Measurements from ENCODE around the gene FOXP1. TPM values are rescaled to one million over a fixed set of nuclear protein-coding genes. Genes with fewer than 3 reads are reported as not detected.

The FOXP1 gene
- polyA plus RNA-seq, 5 donors: 88.9 to 130 (median 123) TPM

DNA sequence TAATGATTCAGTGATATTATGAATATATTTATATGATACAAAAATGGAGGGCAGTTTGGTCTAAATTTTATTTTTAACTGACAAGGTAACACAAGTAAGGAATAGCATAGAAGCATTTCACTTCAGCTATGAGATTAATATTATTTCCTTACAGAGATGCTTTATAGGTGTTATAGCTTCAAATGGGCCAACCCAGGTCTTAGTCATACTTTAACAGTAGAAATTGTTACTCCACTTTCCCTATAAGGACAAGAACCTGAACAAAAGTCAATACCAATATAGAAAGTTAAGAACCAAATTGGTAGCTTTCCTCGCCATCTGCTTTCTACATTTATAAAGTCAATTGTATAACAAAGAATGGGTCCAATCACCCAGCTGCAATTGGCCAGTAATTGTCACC is 570.6 kb downstream of the FOXP1 start:
- DNase-seq: no peak

DNA sequence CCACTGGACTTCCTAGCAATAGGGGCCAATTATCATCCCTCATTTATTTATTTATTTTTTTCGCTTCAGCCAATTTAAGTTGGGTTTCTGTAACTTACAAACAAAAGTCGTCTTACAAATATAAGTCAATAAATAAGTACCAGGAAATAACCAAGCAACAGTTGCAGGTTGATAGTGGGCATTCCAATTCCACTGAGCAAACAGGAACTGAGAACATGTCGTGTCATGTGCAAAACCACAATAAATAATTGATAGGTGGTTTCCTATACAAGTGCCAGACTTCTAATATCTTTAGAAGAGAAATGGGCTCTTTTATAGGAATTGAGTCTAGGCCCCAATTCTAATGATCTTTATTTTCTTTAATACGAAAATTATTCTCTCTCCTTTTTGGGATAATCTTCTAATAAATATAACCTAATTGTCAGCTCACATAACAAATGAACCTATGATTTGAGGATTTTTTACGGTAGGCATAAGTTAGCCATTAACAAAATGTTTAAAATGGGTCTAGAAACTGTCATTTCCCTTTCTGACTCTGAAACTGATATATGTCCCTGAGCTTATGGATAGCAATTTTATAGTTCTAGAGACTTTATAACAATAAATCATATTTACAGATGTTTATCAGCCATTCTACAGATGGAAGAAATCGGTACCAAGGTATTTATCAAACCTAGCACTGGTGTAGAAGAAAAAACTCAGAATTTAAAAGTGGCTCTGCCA is 571.8 kb downstream of the FOXP1 start:
- no peak for DNase-seq

DNA sequence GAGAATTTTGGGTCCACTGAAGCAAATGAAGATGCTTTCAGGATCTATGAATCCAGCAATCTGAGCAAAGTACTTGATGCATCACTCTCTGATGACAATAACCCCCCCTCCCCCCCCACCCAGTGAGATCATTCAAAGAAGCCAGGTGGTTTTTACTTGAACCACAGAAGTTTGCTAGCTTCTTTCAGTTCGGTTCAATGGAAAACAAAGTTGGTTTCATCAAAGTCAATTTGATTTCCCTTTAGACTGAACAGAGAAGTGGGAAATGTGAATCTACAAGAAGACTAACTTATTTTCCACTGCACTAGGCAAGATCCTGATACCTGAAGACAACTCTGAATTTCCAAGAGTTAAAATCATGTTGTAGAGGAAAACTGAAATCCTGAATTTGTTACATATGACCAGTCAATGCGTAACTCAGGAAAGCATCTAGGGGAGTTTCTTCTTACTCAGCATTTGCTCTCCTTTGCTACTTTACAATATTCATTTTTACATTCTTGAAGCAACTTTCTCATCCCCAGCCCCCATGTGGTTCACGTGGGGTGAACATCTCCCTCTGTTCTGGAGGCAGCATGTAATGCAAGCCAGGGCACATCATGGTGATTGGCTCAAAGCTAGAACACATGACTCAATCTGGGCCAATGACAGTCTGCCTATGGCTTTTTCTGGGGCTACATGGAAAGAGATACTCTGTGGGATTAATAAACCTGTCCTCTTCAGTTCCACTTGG is 572.6 kb downstream of the FOXP1 start:
- no peak for DNase-seq

DNA sequence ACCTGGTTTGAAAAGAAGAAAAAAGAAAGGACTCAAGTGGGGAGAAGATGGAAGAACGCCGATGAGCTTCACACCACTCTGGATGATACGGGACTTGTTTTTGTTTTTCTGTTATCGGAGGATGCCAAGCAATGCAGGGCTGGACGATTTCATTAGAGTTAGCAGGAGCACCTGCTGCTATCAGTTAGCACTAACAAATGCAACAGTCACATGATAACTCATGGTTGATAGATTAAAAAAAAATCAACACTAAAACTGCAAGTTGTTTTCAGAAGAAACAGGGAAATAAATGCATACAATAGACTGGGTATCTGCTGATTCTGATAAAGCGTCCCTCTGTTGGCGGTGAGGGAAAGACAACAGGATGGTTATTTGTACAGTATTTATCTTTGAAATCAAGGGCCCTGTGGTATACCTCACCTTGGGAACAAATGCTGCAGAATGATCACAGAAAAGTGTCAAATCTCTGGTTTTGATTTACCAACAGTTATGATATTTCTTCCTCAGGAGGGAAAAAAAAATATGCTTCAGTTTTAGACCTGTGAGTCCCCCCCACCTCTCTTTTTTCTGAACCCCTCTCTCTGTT is 575.1 kb downstream of the FOXP1 start:
- DNase-seq: no peak

DNA sequence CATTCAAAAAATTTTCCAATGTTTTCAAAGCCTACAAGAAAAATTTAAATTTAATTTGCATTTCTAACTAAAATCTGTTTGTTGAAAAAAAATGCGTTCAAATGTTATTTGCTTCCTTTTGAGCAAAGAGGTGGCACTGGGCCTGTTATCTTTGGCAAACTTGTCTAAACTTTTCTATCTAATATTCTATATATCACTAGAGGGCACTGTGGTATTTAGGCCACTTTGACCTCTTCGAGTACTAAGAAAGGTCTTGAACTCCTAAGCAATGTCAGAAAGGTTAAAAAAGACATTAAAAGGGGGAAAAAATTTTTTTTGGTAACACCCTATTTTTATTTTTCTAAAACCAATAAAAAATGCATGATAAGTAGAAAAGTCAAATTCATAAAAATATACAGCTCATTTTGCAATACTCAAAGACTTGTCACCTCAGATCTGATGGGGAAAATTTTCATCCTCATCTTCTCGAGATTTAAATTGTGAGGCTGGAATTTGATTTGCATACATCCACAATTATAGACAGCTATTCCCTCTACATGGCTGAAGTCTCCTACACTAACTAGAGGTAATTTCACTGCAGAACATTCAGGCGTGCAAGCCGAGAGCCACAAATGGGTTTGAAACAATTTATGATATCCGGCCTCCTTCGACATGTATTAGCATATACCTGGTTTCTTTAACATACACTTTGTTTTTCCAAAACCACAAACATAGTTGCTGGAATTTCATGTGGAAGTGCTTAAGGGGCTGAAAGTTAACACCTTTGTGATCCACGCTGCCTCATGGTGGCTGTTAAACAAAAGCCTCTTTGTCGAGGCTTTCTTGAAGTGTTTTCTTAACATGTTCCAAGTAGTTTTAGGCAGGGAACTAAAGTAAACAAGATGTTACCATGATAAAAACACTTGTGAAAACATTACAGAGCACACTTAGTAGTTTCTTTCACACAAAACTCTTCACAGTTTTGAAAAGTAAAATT is 576.4 kb downstream of the FOXP1 start:
- peak in 1 of 2 donors; percentile 34 for DNase-seq

- no peak for DNase-seq
These were observed 577.7 kb downstream of the FOXP1 start for GRCh38 chr3:71005702-71006321.

DNA sequence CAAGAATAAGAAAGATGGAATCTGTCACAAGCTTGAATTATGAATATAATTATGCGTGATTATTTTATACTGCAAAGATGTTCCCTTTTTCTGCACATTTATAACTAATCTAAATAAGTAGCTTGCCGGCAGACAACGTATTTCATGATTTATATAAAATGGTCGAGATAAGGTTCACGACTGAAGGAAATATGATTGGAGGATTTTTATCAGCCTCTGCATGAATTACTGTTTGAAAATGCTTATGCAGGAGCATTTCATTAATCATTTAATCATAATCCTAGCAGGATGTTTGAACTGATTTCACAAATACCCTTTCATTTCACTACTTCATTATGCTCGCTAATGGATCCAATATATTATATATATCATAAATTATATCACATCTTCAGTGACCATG is 580.0 kb downstream of the FOXP1 start:
- DNase-seq: no peak

GRCh38 chr3:71002298-71002697 is 581.2 kb downstream of the FOXP1 start:
- DNase-seq: no peak

DNA sequence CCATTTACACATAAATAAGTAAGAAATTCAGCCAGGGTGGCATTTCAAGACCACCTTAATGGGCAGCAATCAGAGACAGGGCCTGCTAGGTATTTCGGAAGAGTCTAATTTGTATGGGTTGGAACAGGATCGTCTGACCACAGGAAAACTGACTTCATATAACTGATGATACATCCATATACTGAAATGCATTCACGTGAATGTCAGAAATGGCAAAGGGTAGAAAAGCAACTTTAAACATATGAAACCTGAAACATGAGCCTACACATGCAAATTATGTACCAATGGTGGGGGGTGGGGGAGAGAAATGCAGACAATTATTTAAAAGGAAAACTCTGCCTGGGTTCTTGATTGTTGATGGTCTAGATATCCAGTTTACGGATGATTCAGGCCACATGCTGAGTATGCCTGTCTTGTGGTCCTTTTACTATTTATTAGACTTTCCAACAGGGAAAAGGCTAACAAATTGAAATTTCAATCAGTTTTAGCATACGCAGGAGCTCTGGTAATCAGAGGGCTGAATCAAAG is 582.2 kb downstream of the FOXP1 start:
- no peak for DNase-seq

- DNase-seq: no peak
These were observed 583.0 kb downstream of the FOXP1 start for GRCh38 chr3:71000483-71000882.

DNA sequence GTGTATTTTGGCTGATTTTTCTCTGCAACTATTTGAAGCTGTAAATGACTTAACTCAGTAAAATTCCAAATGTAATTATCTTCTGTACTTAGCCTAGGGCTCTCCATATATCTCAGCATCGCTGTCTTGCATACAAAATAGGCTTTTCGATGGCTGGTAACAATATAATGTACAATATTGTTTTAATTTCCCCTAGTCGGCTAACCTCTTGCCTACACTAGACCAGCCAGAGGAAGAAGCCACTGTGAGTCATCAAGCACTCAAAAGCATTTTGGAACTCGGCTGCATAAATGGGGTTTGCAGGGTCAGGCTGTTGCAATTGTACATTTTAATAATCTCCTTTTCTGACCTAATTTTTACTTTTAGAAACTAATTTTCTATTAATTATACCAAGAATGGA is 583.8 kb downstream of the FOXP1 start:
- no peak for DNase-seq

DNA sequence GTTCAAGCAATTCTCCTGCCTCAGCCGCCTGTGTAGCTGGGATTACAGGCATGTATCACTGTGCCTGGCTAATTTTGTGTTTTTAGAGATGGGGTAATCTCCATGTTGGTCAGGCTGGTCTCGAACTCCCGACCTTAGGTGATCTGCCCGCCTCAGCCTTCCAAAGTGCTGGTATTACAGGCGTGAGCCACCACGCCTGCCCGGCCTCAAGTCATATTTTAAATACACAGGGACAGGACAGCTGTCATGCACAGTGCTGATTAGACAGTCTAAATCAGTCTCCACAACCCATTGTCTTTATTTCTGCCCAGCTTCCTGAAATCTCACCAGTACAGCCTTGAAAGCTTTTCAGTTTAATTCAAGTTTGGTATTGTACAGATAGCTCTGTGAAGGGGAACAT is 587.4 kb downstream of the FOXP1 start:
- DNase-seq: no peak

GRCh38 chr3:70994644-70995043 is 588.9 kb downstream of the FOXP1 start:
- no peak for DNase-seq

DNA sequence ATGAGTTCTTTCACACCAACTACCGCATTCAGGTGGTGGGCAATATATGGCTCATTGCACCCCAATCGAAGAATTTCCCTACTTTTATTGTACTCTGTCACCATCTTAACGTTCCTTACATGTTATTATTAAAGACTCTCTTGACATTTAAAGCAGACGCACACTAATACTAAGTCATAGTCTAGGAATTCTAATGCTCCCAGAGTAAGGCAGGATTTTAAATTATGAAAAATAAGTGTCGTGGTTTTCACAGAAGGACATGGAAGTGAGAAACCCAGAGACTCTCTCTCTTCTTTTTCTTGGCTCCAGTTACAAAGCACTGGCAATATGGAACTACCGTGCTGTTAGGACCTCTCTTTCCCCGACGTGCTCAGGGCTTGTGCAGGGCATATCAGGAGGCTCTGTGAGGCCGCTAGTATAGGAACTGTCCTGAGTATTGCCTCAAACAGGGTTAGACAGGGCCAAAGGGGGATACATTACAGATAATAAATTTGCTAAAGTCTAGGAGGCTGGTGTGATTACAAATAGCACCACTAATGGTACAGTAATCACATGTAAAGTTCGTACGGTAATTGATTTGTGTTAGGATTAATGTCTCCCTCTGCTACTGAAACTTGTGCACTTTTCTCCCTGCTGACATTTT is 590.8 kb downstream of the FOXP1 start:
- no peak for DNase-seq

- DNase-seq: no peak
These were observed 591.4 kb downstream of the FOXP1 start for GRCh38 chr3:70992131-70992530.

DNA sequence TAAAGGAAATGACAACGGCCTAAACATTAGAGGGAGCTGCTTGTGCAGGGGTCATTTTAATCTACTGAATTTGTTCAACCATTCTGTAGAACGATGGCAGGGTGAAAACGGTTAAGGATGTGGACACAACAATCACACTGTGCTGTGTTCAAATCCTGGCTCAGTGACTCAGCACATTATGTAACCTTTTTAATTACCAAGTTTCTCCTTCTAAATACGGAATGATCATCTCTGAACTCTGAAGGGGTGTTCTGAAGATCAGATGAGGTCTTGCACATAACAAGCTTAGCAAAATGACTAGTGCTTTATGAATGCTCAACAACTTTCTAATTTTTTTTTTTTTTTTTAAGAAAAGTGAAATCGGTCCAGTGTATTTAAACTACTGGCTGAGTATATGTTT is 592.8 kb downstream of the FOXP1 start:
- no peak for DNase-seq

DNA sequence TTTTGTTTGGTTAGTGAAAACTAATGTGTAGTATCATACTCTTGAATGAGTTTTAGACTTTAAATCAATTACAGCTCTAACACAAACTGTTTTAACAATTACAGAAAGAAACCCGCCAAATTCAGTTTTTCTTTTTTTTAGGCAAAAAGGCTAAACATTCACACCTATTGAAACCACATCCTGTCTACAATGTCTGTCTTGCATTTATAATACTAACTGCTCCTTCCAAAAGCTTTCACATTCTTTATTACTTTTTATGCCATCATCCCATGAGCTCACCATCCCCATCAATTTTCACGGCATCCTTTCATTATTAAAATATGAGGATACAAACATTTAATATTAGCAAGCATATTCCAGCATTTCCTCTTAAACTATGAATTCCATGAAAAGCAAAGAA is 593.3 kb downstream of the FOXP1 start:
- no peak for DNase-seq

DNA sequence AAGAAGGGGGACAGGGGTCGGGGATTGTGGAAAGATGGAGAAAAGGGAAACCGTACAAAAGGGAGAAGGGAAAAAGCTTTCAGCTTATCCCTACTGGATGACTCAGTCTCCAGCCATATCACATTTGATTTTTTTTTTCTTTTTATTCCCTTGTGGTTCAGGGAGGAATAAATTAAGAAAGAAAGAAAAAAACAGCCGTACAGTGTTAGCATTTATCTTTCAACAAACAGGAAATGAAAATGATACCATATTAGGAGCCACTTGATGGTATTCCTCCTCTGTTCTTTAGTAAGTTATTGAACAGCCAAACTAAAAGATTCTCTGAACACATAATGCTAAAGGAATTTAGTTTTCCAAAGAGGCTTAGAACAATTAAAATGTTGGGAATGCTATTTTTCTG is 594.4 kb downstream of the FOXP1 start:
- no peak for DNase-seq

- DNase-seq: no peak
These were observed 595.4 kb downstream of the FOXP1 start for GRCh38 chr3:70988111-70988510.

DNA sequence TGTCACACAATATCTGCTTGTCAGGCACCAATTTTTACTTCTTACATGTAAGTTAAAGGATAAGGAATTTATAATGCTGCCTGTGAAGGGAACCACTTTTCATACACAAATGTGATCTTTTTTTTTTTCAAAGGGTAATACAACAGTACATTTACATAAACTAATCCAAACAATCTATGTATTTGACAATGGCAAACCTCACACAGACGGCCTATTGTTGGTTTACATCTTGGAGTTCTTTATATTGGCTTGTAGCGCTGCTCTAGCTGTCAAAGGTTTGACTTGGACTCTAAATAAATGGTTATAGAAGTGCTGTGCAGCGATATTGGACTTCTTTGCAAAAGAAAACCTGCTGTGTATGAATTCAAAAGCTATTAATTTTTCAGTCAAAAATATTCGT is 598.0 kb downstream of the FOXP1 start:
- no peak for DNase-seq
